ENCODE results near the gene COG4.
"Not testable (repeated sequence)": the region's sequence is repeated elsewhere in the genome, so short reads cannot be mapped to it uniquely, and the experiment has no call there.

The COG4 gene

DNA sequence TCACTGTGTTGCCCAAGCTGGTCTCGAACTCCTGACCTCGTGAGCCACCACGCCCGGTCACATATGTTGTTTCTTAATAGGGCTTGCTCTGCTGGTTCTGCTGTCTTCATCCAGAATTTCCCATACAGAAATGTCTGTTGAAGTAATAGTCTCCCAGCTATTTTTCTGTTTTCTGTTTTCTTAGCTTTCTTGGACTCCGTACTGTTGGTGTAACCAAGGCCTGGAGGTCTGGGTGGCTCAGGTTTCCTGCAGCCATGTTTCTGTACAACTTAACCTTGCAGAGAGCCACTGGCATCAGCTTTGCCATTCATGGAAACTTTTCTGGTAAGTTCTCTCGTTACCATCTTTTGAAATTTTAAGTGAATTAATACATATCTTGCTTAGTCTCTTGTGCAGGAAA is 3.0 kb upstream of the COG4 start:
- no peak for DNase-seq

- not testable (repeated sequence) for DNase-seq
Measured at GRCh38 chr16:70524399-70524825, 1.1 kb upstream of the COG4 start.

DNA sequence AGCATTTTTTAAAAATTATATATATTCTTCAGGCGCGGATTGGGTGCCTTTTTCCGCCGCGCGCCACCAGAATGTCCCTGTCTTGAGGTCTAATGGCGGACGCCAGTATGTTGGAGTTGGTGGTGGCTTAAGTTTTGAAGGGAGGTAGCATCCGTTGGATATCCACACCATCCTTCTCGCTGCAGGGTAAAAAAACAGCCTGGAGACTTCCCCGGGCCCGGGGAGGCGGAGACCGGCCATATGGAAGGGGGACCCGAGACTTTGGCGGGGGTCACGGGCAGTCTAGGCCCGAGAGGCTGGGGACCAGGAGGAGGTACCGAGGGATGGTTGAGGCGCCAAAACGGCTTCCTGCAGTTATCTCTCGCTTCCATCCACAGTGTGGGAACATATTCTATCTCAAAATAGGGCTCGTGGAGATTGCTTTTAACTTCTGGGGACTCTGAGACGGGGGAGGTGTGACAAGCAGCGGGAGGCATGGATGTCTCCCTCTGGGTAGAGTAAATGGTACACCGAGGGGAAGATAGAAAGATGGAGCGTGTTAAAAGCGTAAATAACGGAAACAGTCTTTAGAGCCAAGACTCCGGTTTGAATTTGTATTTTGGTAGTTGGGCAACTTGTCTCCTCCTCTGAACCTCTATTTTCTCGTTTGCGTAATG is 517 bp upstream of the COG4 start, which contains the start of gene SF3B3:
Gene SF3B3, plus strand, starts transcription at position 74 of the 656 bp plus-strand sequence. CDS start 2,841 bp downstream, outside the sequence.
- peak; percentile 64 to 72 for DNase-seq

GRCh38 chr16:70522216-70523075 is 908 bp downstream of the COG4 start:
- DNase-seq, result no peak

- DNase-seq, result no peak
Measured at GRCh38 chr16:70520612-70521297, 2.6 kb downstream of the COG4 start.

DNA sequence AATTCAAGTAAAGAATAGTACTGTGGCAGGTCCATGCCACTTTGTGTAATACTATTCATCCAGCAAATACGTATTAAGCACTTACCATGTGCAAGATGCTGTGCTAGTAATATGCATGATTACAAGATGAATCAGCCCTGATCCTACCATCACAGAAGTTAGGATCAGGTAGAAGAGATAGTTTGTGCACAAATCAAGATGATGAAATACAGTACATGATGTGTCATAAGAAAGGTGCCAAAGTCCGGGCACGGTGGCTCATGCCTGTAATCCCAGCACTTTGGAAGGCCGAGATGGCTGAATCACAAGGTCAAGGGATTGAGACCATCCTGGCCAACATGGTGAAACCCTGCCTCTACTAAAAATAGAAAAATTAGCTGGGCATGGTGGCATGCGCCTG is 10.9 kb downstream of the COG4 start:
- DNase-seq, result no peak

DNA sequence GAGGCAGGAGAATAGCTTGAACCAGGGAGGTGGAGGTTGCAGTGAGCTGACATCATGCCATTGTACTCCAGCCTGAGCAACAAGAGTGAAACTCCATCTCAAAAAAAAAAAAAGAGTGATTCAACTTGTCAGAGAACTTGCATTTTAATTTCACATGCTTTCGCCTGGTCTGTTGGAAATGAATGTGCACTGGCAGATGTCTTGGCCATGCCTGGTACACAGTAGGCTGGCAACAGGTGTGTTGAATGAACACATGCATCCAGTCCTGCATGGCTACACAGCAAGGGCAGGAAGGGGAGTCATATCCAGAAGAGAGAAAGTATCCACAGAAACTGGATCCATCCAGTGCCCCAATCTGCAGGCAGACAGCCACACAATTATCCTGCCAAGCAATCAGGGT is 11.5 kb downstream of the COG4 start:
- no peak for DNase-seq

- no peak for DNase-seq
Measured at GRCh38 chr16:70510216-70510615, 13.1 kb downstream of the COG4 start.

GRCh38 chr16:70508752-70509151 is 14.6 kb downstream of the COG4 start:
- DNase-seq, result no peak

- DNase-seq, result no peak
Measured at GRCh38 chr16:70496513-70496912, 26.8 kb downstream of the COG4 start.

GRCh38 chr16:70495425-70496182 is 27.8 kb downstream of the COG4 start:
- no peak for DNase-seq

DNA sequence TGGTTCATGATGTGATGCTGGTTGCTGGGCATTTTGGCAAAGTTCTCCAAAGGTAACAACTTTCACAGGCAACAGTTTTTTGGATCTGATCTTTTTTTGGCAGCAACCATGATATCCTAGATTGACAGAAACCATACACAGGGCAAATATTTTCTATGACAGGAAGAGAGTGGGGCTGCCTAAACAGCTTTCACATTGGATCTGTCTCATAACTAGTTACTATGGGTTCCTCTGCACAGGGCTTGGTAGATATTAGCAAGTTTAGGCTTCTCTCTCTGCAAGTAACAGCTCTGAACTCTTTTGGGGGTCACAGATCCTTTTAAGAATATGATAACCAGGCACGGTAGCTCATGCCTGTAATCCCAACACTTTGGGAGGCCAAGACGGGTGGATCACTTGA is 28.6 kb downstream of the COG4 start:
- no peak for DNase-seq

DNA sequence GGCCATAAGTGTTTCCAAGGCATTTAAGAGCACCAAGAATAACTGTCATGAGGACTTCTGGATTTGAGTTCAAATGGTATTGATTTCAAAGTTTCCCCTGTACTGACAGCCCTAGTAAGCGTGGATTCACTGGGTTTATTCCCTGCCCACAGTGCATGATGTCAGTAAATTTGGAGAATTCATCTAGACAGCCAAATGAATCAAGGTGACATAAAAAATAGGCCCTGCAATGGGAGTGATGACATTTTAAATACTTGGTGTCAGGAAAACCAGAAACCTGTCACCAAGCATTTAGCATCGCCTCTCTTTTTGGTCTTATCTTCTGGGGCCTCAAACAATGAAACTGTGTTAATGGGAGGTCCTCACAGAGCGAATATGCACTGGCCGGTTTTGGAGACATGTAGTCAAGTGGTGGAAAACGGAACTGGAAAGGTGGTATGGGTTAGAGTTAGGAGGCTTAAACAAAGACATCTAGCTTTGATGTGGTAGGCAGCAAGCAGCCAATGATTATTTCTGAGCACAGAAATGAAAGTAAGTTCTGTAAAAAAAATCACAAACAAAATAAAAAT is 29.1 kb downstream of the COG4 start:
- no peak for DNase-seq

DNA sequence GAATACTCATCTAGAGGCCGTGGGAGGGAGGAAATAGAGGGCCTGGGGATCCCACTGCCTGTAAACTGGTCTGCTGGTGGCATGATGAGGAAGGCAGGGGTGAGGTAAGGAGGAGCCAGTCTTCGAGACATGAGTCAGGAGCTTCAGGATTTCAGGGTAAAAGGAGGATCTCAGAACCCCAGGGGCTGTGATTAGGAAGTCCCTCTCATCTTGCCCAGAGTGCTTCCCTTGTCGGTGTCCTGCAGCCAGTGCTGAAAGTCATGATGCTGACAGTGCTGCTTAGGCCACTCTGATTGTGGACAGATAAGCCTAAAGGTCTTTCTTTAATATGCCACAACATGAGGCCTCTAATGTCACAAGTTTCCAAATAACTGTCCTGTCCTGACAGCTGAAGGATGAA is 29.6 kb downstream of the COG4 start:
- DNase-seq, result no peak

- DNase-seq, result no peak
Measured at GRCh38 chr16:70490261-70490660, 33.1 kb downstream of the COG4 start.

DNA sequence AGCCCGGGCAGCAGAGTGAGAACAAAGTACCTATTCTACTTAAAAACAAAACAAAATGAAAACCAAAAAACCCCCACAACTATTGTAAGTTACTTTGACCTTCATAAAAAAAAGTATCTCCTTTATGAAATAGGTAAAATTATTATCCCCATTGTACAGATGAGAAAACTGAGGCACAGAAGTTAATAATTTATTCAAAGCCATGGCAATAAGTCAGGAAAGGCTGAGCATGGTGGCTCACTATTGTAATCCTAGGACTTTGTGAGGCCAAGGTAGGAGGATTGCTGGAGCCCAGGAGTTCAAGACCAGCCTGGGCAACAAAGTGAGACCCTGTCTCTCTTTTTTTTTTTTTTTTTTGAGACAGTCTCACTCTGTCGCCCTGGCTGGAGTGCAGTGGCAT is 38.5 kb downstream of the COG4 start:
- DNase-seq, result no peak

GRCh38 chr16:70483426-70483825 is 39.9 kb downstream of the COG4 start:
- no peak for DNase-seq

DNA sequence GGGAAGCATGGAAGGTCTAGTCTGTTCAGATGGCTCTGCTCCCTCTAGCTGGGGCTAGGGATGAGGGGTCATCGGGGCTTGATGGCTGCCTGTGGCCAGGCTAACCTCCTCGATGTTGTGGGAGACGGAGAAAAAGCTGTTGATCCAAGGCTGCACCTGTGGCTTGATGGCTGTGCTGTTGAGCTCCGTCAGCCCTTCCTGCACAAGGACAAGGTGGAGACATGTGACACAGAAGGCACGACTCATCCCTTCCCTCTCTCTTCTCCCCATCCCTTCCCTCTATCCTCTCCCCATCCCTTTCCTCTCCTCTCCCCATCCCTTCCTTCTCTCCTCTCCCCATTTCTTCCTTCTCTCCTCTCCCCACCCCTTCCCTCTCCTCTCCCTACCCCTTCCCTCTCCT is 40.7 kb downstream of the COG4 start:
- no peak for DNase-seq

- no peak for DNase-seq
Measured at GRCh38 chr16:70481929-70482536, 41.3 kb downstream of the COG4 start.

DNA sequence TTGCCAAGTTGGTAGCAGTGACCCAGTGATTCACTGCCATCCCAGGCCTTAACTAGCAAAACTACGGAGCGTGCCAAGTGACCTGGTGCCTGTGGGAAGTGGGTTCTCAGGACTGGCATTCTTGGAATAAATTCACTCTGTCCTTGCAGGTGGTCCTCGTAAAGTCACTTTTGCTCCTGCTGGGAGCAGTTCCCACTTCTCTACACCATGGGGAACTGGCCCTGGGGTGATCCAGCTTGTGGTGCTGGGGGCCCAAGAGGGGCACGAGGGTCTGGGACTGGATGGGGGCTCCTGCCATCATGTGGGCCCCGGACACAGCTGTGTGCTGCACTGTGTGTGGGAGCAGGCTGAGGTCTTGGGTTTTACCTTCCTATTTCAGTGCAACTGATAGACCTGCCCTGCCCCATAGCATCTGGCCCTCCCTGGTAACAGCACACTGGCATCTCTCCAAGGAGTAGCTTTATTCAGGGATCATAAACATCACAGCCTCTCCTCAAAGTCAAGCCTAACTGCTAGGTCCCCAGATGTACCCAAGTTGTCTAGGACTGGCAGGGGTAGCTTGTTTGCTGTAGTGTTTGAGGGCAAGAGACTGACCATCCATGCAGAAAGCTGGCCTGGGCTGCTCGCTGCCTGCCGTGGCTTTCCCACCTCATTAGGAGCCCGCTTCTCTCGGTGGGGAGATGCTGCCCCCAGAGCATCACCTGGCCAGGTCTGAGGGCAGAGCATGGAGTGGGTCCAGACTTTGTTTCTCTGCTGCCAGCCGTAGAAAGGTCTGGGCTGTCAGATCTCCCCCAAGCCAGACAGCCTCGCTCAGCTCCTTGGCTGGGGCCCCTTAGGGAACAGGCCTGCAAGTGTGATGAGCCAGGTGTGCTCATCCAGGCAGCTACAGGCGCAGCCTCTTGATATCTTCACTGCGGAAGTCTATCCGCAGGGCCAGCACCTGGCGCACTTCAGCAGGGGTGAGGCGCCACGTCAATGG is 42.9 kb downstream of the COG4 start:
- no peak for DNase-seq

- no peak for DNase-seq
Measured at GRCh38 chr16:70478912-70479341, 44.4 kb downstream of the COG4 start.
